Prostate gland (tissue), 2 donors: ENCODE measurements around the gene OTUB1. TPM values are rescaled to one million over a fixed set of nuclear protein-coding genes. Genes with fewer than 3 reads are reported as not detected.
A peak's percentile ranks its signal among the peaks of the same experiment; 100 is the strongest.

Source experiments
- DNase-seq: peaks from one replicate; pipeline ENCODE4 v3.0.0-alpha.2; 2019; ENCODE audit warnings: low spot score
- H3K27ac ChIP-seq, 2 donors: fragments of 200-600 bp; sonication (generic); 2 replicates each; pipeline ENCODE4 v1.5.1; 2017 to 2019
- H3K27me3 ChIP-seq: fragments of 200-600 bp; sonication (generic); replicated peaks from 2 replicates; pipeline ENCODE4 v1.5.1; 2019; ENCODE audit not compliant: insufficient read depth
- H3K36me3 ChIP-seq, 2 donors: fragments of 200-600 bp; sonication (generic); 1 replicate in 1 of 2; 2 replicates in 1 of 2; pipeline versions ENCODE4 v1.5.1 to v1.8.1; 2017 to 2019
- H3K4me1 ChIP-seq: fragments of 200-600 bp; sonication (generic); replicated peaks from 2 replicates; pipeline ENCODE4 v1.5.1; 2019
- H3K4me3 ChIP-seq, 2 donors: fragments of 200-600 bp; sonication (generic); 2 replicates each; pipeline ENCODE4 v1.5.1; 2017 to 2019
- H3K9me3 ChIP-seq: fragments of 200-600 bp; sonication (generic); 2 replicates; pipeline ENCODE4 v1.5.1; 2017
- POLR2A ChIP-seq: fragments of 450-650 bp; IDR thresholded peaks from one replicate; pipeline ENCODE4 v1.6.1; 2016; ENCODE audit warnings: antibody characterized with exemption, mild to moderate bottlenecking
- POLR2AphosphoS5 ChIP-seq: sonication (generic); formaldehyde crosslinking; IDR thresholded peaks from one replicate; pipeline ENCODE4 v1.6.1; 2017; ENCODE audit warnings: antibody characterized with exemption
- WGBS: methylation state at CpG from one replicate; pipeline ENCODE4 v1.1.5; 2018; 5-methylcytosine and 5-hydroxymethylcytosine counted together
- intact Hi-C: fragments of 100-400 bp; cut with DNase I; formaldehyde crosslinking; loops from one replicate; pipeline ENCODE4 v1.14.2; 2022
- total RNA-seq, 2 donors: library from RNA; depleted of rRNA; stranded (reverse); fragments of >200 nt; gene quantifications; one replicate each; pipeline ENCODE4 v1.1.0, GENCODE V29; 2016
- TF ChIP-seq, protein P1 (sequence below), 4 experiments: fragments of 200-600 bp in 2 of 4; fragments of 450-650 bp in 2 of 4; sonication (generic) in 2 of 4; IDR thresholded peaks; 1 replicate in 3 of 4; 2 replicates in 1 of 4; pipeline ENCODE4 v1.5.1; 2016 to 2019; ENCODE audit warnings: antibody characterized with exemption in 4 of 4, mild to moderate bottlenecking in 2 of 4, moderate library complexity in 2 of 4

OTUB1 gene
- total RNA-seq, 2 donors from 2014 or later = 79.6 to 118 TPM

DNA sequence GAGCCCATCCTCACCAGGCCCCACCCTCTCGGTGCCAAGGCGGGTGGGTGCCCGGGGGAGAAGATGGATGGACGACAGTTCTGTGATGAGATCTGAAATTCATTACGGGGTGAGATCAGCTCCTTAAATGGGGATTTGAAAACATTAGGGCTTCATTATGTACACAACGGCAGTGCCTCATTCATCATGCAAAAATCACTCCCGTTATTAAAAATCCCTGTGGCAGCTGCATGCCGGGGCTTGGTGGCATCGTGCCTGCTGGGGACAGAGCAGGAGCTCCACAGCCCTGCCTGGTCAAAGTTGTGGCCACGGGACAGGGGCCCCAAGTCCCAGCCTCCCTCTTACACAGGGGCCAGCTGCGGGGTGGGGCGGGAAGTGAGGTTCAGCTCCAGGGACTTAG is 20.2 kb downstream of the OTUB1 start:
- Histone ChIP-seq H3K36me3 (no peaks in the 10 kb centered on the region), H3K4me1 (no peaks in the 10 kb centered on the region), H3K9me3 (no peaks in the 10 kb centered on the region), H3K27ac (no peak overlapping the region), H3K4me3 (no peak overlapping the region), H3K27me3 (no peaks in the 10 kb centered on the region)
- TF ChIP-seq, protein P1, sequence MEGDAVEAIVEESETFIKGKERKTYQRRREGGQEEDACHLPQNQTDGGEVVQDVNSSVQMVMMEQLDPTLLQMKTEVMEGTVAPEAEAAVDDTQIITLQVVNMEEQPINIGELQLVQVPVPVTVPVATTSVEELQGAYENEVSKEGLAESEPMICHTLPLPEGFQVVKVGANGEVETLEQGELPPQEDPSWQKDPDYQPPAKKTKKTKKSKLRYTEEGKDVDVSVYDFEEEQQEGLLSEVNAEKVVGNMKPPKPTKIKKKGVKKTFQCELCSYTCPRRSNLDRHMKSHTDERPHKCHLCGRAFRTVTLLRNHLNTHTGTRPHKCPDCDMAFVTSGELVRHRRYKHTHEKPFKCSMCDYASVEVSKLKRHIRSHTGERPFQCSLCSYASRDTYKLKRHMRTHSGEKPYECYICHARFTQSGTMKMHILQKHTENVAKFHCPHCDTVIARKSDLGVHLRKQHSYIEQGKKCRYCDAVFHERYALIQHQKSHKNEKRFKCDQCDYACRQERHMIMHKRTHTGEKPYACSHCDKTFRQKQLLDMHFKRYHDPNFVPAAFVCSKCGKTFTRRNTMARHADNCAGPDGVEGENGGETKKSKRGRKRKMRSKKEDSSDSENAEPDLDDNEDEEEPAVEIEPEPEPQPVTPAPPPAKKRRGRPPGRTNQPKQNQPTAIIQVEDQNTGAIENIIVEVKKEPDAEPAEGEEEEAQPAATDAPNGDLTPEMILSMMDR (IDR thresholded peaks at IDR 0.05) = no peak
- TF ChIP-seq POLR2AphosphoS5 (no peak), POLR2A (no peak)
- WGBS = 70% methylated on average over 12 of the region's 12 CpGs
- intact Hi-C loops = no loop called here
- no peak for DNase-seq

DNA sequence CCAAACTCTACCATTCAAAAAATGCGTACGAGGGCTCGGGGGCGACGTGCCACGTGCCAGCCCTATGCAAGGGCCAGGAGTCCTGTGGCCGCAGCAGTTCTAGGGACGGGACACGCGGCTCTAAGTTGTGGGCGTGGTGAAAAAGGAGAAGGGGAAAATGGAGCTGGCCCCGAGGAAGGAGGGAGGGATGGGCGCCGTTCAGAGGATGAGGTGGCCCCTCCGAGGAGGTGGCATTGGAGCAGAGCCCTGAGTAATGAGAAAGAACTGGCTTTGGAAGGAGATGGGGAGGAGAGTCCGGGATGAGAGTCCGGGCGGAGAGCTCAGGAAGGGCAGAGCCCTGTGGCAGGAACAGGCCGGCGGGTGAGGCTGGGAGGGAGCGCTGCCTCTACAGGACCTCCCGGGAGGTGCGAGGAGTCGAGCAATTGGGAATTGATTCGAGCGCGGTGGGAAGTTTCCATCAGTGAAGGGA is 21.0 kb downstream of the OTUB1 start:
- no peaks in the 10 kb centered on the region for H3K9me3 ChIP-seq
- DNase-seq = no peak
- no peaks in the 10 kb centered on the region for H3K36me3 ChIP-seq
- intact Hi-C loops = no loop called here
- H3K27ac ChIP-seq = no peak overlapping the region
- no peaks in the 10 kb centered on the region for H3K27me3 ChIP-seq
- no peak overlapping the region for H3K4me3 ChIP-seq
- TF ChIP-seq, protein P1 (IDR thresholded peaks at IDR 0.05) = no peak
- TF ChIP-seq POLR2A (no peak), POLR2AphosphoS5 (no peak)
- 12% methylated on average over 27 of the region's 27 CpGs for WGBS
- H3K4me1 ChIP-seq = no peaks in the 10 kb centered on the region

DNA sequence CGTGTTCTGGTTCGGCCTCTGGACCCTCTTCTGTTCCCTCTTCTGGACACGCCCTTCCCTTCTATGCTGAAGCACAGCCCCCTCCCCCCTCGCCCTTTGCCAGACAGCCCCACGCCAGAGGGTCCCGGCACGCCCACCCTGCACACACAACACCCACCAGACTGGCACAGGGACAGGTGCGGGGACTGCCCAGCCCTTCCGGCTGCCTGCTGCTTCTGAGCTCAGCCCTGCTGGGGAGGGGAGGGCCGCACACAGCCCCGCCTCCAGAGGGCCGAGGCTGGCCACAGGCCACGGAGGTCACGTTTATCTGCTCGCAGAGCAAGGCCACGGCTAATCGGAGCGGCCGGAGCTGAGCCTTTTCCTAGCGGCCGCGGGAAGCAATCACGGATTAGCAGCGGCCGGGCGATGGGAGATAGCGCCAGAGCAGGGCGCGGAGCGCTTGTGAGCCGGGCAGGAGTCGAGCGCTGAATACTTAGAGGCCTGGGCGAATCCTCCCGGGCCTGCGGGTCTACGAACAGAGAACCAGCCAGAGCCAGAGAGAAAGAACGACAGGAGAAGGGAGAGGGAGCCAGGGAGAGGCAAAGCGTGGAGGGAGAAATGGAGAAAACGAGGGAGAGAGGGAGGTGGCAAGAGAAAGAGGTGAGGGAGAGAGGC is 21.5 kb downstream of the OTUB1 start:
- 18% methylated on average over 34 of the region's 40 CpGs for WGBS
- no peaks in the 10 kb centered on the region for H3K4me1 ChIP-seq
- no peaks in the 10 kb centered on the region for H3K9me3 ChIP-seq
- H3K4me3 ChIP-seq = peak overlapping the region in 1 of 2 donors; percentile 20
- TF ChIP-seq POLR2AphosphoS5 (no peak), POLR2A (no peak)
- TF ChIP-seq, protein P1 (IDR thresholded peaks at IDR 0.05) = peak in 2 of 4 experiments; percentile 9 to 25
- intact Hi-C loops = no loop called here
- no peak for DNase-seq
- no peaks in the 10 kb centered on the region for H3K36me3 ChIP-seq
- no peak overlapping the region for H3K27ac ChIP-seq
- H3K27me3 ChIP-seq = no peaks in the 10 kb centered on the region

DNA sequence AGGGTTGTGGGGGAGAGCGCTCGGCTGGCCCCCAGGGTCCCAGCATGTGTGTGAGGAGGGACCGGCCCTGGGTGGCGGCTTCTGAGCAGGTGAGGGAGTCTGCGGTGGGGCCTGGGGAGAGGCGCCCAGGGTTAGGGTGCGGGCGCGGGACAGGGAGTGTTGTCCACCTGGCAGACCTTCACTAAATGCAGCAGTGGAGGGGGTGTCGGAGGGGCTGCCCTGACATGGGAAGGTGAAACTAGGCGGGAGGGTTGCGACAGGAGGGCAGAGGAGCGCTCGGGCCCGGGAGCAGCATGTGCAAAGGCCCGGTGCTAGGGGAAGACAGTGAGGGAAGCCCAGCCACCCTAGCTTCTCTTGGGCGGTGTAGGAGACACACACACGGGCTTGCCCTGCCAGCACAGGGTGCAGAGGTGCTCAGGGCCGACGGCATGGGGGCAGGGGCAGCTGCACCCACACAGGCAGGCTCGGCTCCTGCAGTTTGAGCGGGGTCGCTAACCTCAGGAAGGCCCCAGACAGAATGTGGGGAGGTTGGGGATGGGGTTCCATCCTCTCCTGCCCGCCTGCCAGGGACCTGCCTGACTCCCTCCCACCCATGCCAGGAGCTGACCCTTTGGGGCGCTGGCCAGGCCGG is 22.2 kb downstream of the OTUB1 start:
- no peaks in the 10 kb centered on the region for H3K9me3 ChIP-seq
- H3K4me3 ChIP-seq = no peak overlapping the region
- TF ChIP-seq, protein P1 (IDR thresholded peaks at IDR 0.05) = no peak
- TF ChIP-seq POLR2AphosphoS5 = no peak
- no peak for TF ChIP-seq POLR2A
- DNase-seq = no peak
- intact Hi-C loops = no loop called here
- H3K36me3 ChIP-seq = no peaks in the 10 kb centered on the region
- H3K4me1 ChIP-seq = no peaks in the 10 kb centered on the region
- 91% methylated on average over 26 of the region's 26 CpGs for WGBS
- no peak overlapping the region for H3K27ac ChIP-seq
- H3K27me3 ChIP-seq = no peaks in the 10 kb centered on the region
